ENCODE data around the gene CISD1. TPM values are rescaled to one million over a fixed set of nuclear protein-coding genes. Genes with fewer than 3 reads are reported as not detected.
A peak's percentile ranks its signal among the peaks of the same experiment; 100 is the strongest.

The CISD1 gene
- total RNA-seq, 1 experiment from 2014 or later = 46.6 TPM

DNA sequence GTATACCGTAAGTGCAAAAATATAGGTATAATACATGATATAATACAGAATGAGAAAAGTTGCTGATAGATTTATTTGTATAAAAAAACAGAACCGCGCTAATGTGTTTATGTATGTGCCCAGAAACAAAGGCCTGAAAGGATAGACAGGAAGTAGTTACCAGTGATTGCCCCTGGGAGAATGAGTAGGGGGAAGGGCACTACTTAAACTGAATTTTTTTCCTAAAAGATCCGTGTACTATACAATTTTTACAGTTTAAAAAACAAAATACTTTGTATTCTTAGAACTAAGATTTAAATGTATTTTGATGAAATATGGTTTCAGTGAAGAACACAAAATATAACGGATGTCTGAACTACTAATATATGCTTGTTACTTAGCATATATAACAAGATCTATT, 4.2 kb upstream of the CISD1 start:
- CTCF ChIA-PET = no interaction called here
- no peak for DNase-seq (ENCODE audit: low spot score)
- Mint-ChIP-seq H3K9me3 (no peaks in the 10 kb centered on the region), H3K27ac (peak overlapping the region; percentile 72; the same call in 1 of the 2 replicates), H3K27me3 (ENCODE audit: low read depth) (no peaks in the 10 kb centered on the region), H3K4me3 (peak overlapping the region; percentile 95), H3K36me3 (no peaks in the 10 kb centered on the region), H3K4me1 (peaks cover 47% of the 10 kb centered on the region)
- ATAC-seq = no peak
- no peak for TF ChIP-seq ZNF138 (CRISPR knock-in tag; conservative IDR thresholded peaks at IDR 0.05)
- TF ChIP-seq, protein P1, sequence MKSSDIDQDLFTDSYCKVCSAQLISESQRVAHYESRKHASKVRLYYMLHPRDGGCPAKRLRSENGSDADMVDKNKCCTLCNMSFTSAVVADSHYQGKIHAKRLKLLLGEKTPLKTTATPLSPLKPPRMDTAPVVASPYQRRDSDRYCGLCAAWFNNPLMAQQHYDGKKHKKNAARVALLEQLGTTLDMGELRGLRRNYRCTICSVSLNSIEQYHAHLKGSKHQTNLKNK (CRISPR knock-in tag; IDR thresholded peaks at IDR 0.05) = no peak
- TF ChIP-seq NR2C2 (CRISPR knock-in tag; IDR thresholded peaks at IDR 0.05) = no peak
- no peak for TF ChIP-seq ARID4B (CRISPR knock-in tag; IDR thresholded peaks at IDR 0.05; ENCODE audit: borderline replicate concordance)
- no peak for TF ChIP-seq KAT7 (CRISPR knock-in tag; IDR thresholded peaks at IDR 0.05; ENCODE audit: borderline replicate concordance)
- TF ChIP-seq PRDM15 (CRISPR knock-in tag; IDR thresholded peaks at IDR 0.05) = no peak
- TF ChIP-seq SP1 (CRISPR knock-in tag; conservative IDR thresholded peaks at IDR 0.05) = no peak
- no peak for TF ChIP-seq FOXJ3 (CRISPR knock-in tag; IDR thresholded peaks at IDR 0.05; ENCODE audit: borderline replicate concordance)
- no peak for TF ChIP-seq ATF3 (CRISPR knock-in tag; conservative IDR thresholded peaks at IDR 0.05)
- POLR2A ChIA-PET = no interaction called here

- DNase-seq (ENCODE audit: low spot score) (no peak), ATAC-seq (no peak)
- POLR2A ChIA-PET = no interaction called here
- Mint-ChIP-seq H3K27me3 (ENCODE audit: low read depth) (no peaks in the 10 kb centered on the region), H3K4me3 (peak overlapping the region; percentile 95), H3K4me1 (peaks cover 50% of the 10 kb centered on the region), H3K36me3 (no peaks in the 10 kb centered on the region), H3K9me3 (no peaks in the 10 kb centered on the region), H3K27ac (no peak overlapping the region)
- CTCF ChIA-PET = no interaction called here
- TF ChIP-seq CREB1 (CRISPR knock-in tag; IDR thresholded peaks at IDR 0.05) (no peak), RORB (CRISPR knock-in tag; IDR thresholded peaks at IDR 0.05) (no peak), FOXJ3 (CRISPR knock-in tag; IDR thresholded peaks at IDR 0.05; ENCODE audit: borderline replicate concordance) (no peak), ZNF281 (CRISPR knock-in tag; IDR thresholded peaks at IDR 0.05) (no peak), JUN (CRISPR knock-in tag; IDR thresholded peaks at IDR 0.05) (no peak), ZNF317 (CRISPR knock-in tag; IDR thresholded peaks at IDR 0.05; ENCODE audit: borderline replicate concordance, low read depth) (no peak), ETV6 (CRISPR knock-in tag; IDR thresholded peaks at IDR 0.05) (no peak), PRRX2 (CRISPR knock-in tag; IDR thresholded peaks at IDR 0.05) (no peak), NR3C1 (CRISPR knock-in tag; conservative IDR thresholded peaks at IDR 0.05; ENCODE audit: low read depth) (no peak), E2F1 (CRISPR knock-in tag; IDR thresholded peaks at IDR 0.05) (no peak), PRDM15 (CRISPR knock-in tag; IDR thresholded peaks at IDR 0.05) (no peak), NR2C2 (CRISPR knock-in tag; IDR thresholded peaks at IDR 0.05) (no peak)
- TF ChIP-seq, protein P1 (CRISPR knock-in tag; IDR thresholded peaks at IDR 0.05) = no peak
Observed at GRCh38 chr10:58265249-58265648, 3.7 kb upstream of the CISD1 start.

Data from WTC11 (cell line).